Vagina (tissue), 2 donors: ENCODE results near the gene SPAG16. TPM values are rescaled to one million over a fixed set of nuclear protein-coding genes. Genes with fewer than 3 reads are reported as not detected.

Experiments used
- DNase-seq, 2 donors: peaks; one replicate each; pipeline ENCODE4 v3.0.0-alpha.2; 2017; ENCODE audit errors: extremely low spot score in 2 of 2
- H3K27ac ChIP-seq: fragments of 200-600 bp; sonication (generic); one replicate; pipeline ENCODE4 v1.5.1; 2019
- H3K27me3 ChIP-seq: fragments of 200-600 bp; sonication (generic); one replicate; pipeline ENCODE4 v1.5.1; 2019
- H3K36me3 ChIP-seq, 2 donors: fragments of 200-600 bp; sonication (generic); one replicate each; pipeline ENCODE4 v1.5.1; 2017 to 2019
- H3K4me1 ChIP-seq: fragments of 200-600 bp; sonication (generic); one replicate; pipeline ENCODE4 v1.5.1; 2019
- H3K4me3 ChIP-seq, 2 donors: fragments of 200-600 bp; sonication (generic); 1 replicate in 1 of 2; 2 replicates in 1 of 2; pipeline ENCODE4 v1.5.1; 2016 to 2019
- H3K9me3 ChIP-seq: fragments of 200-600 bp; sonication (generic); one replicate; pipeline ENCODE4 v1.5.1; 2019
- POLR2A ChIP-seq, 2 donors: fragments of 450-650 bp; IDR thresholded peaks; one replicate each; pipeline ENCODE4 v1.6.1; 2017; ENCODE audit warnings: antibody characterized with exemption in 2 of 2, mild to moderate bottlenecking in 2 of 2, moderate library complexity in 2 of 2
- POLR2AphosphoS5 ChIP-seq, 2 donors: sonication (generic); formaldehyde crosslinking; IDR thresholded peaks; one replicate each; pipeline ENCODE4 v1.9.0; 2017; ENCODE audit warnings: antibody characterized with exemption in 2 of 2, mild to moderate bottlenecking in 2 of 2, low read depth in 1 of 2; ENCODE audit not compliant: insufficient read depth in 1 of 2
- intact Hi-C: fragments of 100-400 bp; cut with DNase I; formaldehyde crosslinking; loops from one replicate; pipeline ENCODE4 v1.15.1; 2023
- total RNA-seq: library from RNA; depleted of rRNA; stranded (reverse); fragments of >200 nt; gene quantifications from one replicate; pipeline ENCODE4 v1.2.3, GENCODE V29; 2016
- TF ChIP-seq, protein P1 (sequence below), 3 experiments: fragments of 450-650 bp in 2 of 3; fragments of 200-600 bp in 1 of 3; sonication (generic) in 1 of 3; IDR thresholded peaks; one replicate each; pipeline ENCODE4 v1.5.1; 2017 to 2019; ENCODE audit warnings: antibody characterized with exemption in 3 of 3, mild to moderate bottlenecking in 2 of 3, moderate library complexity in 2 of 3

The SPAG16 gene
- total RNA-seq, 1 donor from 2014 or later: 30.2 TPM

DNA sequence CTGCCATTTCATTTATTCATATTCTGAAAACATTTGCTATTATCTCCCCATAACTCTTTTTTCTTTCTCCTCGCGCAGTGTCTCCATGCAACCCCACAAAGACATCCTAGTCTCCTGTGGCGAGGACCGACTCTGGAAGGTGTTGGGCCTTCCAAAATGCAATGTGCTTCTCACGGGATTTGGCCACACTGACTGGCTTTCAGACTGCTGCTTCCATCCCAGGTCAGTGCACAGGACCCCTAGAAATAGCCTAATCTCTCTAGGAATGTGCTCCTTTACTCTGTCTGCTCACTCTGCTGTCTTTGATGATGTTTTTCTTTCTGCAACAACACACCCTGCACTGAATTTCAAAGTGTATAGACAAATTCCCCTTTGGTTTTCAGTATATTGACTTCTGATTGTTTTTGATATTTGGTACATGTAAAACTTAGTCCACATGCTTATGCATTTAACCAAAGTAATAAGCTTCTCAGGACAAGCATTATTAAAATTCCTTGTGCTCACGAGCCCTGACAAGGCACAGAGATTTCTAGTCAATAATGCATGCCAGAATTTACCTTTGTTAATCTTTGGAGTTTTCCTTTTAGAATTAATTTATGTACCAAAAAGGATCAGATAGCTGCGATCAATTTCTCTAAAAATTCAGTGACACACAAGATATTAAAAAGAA lies 578.3 kb downstream of the SPAG16 start:
- TF ChIP-seq, protein P1, sequence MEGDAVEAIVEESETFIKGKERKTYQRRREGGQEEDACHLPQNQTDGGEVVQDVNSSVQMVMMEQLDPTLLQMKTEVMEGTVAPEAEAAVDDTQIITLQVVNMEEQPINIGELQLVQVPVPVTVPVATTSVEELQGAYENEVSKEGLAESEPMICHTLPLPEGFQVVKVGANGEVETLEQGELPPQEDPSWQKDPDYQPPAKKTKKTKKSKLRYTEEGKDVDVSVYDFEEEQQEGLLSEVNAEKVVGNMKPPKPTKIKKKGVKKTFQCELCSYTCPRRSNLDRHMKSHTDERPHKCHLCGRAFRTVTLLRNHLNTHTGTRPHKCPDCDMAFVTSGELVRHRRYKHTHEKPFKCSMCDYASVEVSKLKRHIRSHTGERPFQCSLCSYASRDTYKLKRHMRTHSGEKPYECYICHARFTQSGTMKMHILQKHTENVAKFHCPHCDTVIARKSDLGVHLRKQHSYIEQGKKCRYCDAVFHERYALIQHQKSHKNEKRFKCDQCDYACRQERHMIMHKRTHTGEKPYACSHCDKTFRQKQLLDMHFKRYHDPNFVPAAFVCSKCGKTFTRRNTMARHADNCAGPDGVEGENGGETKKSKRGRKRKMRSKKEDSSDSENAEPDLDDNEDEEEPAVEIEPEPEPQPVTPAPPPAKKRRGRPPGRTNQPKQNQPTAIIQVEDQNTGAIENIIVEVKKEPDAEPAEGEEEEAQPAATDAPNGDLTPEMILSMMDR (IDR thresholded peaks at IDR 0.05): no peak
- TF ChIP-seq POLR2A (IDR thresholded peaks at IDR 0.05) (no peak), POLR2AphosphoS5 (IDR thresholded peaks at IDR 0.05; ENCODE audit: insufficient read depth in 1 of 2, low read depth in 1 of 2) (no peak)
- Histone ChIP-seq H3K36me3 (no peaks in the 10 kb centered on the region), H3K9me3 (no peaks in the 10 kb centered on the region), H3K4me1 (no peaks in the 10 kb centered on the region), H3K27me3 (no peaks in the 10 kb centered on the region), H3K27ac (no peak overlapping the region), H3K4me3 (no peak overlapping the region)
- no peak for DNase-seq
- intact Hi-C loops: no loop called here

- H3K36me3 ChIP-seq: no peaks in the 10 kb centered on the region
- H3K27ac ChIP-seq: no peak overlapping the region
- no peak overlapping the region for H3K4me3 ChIP-seq
- no peaks in the 10 kb centered on the region for H3K4me1 ChIP-seq
- TF ChIP-seq POLR2A (IDR thresholded peaks at IDR 0.05) (no peak), POLR2AphosphoS5 (IDR thresholded peaks at IDR 0.05; ENCODE audit: insufficient read depth in 1 of 2, low read depth in 1 of 2) (no peak)
- TF ChIP-seq, protein P1 (IDR thresholded peaks at IDR 0.05): no peak
- intact Hi-C loops: no loop called here
- no peaks in the 10 kb centered on the region for H3K9me3 ChIP-seq
- DNase-seq: no peak
- no peaks in the 10 kb centered on the region for H3K27me3 ChIP-seq
Measured at GRCh38 chr2:213863541-213863940, 579.3 kb downstream of the SPAG16 start.

DNA sequence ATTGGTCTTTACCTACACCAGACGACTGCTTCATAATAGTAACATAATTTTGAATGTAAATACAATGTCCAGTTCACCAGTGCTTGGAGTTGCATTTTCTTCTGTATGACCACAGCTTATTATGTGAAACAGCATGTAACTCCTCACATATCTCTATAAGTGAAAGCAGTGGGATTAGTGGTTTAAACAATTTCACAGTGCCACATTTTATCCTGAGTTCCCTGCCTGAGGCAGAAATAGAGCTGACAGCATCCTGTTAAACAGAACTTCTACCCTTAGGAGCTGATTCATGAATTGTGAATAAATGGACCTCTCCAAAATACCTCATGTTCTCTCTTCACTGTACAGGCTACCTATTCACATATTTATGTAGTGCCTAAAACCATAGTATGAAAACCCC lies 584.3 kb downstream of the SPAG16 start:
- intact Hi-C loops: no loop called here
- Histone ChIP-seq H3K9me3 (no peaks in the 10 kb centered on the region), H3K4me1 (no peaks in the 10 kb centered on the region), H3K36me3 (no peaks in the 10 kb centered on the region), H3K27ac (no peak overlapping the region), H3K27me3 (no peaks in the 10 kb centered on the region), H3K4me3 (no peak overlapping the region)
- TF ChIP-seq POLR2AphosphoS5 (IDR thresholded peaks at IDR 0.05; ENCODE audit: insufficient read depth in 1 of 2, low read depth in 1 of 2) (no peak), POLR2A (IDR thresholded peaks at IDR 0.05) (no peak)
- TF ChIP-seq, protein P1 (IDR thresholded peaks at IDR 0.05): no peak
- DNase-seq: no peak

DNA sequence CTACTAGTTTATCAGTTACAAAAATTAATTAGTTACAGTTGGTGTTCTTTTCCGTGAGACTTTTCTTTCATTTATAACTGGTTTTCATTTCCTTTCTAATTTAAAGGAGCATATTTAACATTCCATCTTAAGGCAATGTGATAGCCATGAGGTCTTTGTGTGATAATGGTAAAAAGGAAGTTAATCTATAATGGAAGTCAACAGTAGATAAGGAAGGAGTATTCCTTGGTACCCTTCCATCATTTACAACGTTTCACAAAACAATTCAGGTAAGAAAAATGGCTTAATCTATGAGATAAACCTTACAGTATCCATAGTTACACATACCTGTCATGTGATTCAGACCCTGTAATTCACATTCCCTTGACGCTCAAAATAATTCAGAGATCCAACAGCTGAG lies 601.2 kb downstream of the SPAG16 start:
- no peak for DNase-seq
- intact Hi-C loops: no loop called here
- H3K4me1 ChIP-seq: no peaks in the 10 kb centered on the region
- no peaks in the 10 kb centered on the region for H3K27me3 ChIP-seq
- no peak overlapping the region for H3K27ac ChIP-seq
- H3K4me3 ChIP-seq: no peak overlapping the region
- TF ChIP-seq, protein P1 (IDR thresholded peaks at IDR 0.05): no peak
- TF ChIP-seq POLR2A (IDR thresholded peaks at IDR 0.05) (no peak), POLR2AphosphoS5 (IDR thresholded peaks at IDR 0.05; ENCODE audit: insufficient read depth in 1 of 2, low read depth in 1 of 2) (no peak)
- H3K9me3 ChIP-seq: no peaks in the 10 kb centered on the region
- no peaks in the 10 kb centered on the region for H3K36me3 ChIP-seq

DNA sequence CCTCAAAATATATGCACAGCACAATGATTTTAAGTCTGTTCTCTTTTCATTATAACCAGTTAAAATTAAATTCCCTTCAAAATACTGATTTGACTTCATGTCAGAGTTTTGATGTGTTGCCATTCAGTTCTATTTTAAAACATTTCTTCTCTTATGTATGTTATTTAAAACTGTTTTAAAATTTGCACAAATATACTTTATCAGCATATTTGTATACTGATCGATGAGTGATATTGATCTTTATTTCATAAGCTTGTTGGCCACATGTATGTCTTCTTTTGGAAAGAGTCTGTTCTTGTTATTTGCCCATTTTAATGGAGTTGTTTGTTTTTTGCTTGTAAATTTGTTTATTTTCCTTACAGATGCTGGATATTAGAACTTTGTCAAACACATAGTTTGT lies 630.2 kb downstream of the SPAG16 start:
- no peaks in the 10 kb centered on the region for H3K27me3 ChIP-seq
- no peak for DNase-seq
- TF ChIP-seq POLR2AphosphoS5 (IDR thresholded peaks at IDR 0.05; ENCODE audit: insufficient read depth in 1 of 2, low read depth in 1 of 2) (no peak), POLR2A (IDR thresholded peaks at IDR 0.05) (no peak)
- TF ChIP-seq, protein P1 (IDR thresholded peaks at IDR 0.05): no peak

More for the DNA sequence above, 630.2 kb downstream of the SPAG16 start:
- H3K4me1 ChIP-seq: no peaks in the 10 kb centered on the region
- intact Hi-C loops: no loop called here
- no peak overlapping the region for H3K27ac ChIP-seq
- no peak overlapping the region for H3K4me3 ChIP-seq
- H3K36me3 ChIP-seq: no peaks in the 10 kb centered on the region
- no peaks in the 10 kb centered on the region for H3K9me3 ChIP-seq
